ENCODE measurements around the gene ABCC1.

Gene ABCC1

GRCh38 chr16:16005721-16006120, 56.3 kb downstream of the ABCC1 start:
- no peak overlapping the region for H3K4me3 ChIP-seq (ENCODE audit: low read depth, low read length)
- DNase-seq (ENCODE audit: low read depth): no peak
- TF ChIP-seq, protein P1, sequence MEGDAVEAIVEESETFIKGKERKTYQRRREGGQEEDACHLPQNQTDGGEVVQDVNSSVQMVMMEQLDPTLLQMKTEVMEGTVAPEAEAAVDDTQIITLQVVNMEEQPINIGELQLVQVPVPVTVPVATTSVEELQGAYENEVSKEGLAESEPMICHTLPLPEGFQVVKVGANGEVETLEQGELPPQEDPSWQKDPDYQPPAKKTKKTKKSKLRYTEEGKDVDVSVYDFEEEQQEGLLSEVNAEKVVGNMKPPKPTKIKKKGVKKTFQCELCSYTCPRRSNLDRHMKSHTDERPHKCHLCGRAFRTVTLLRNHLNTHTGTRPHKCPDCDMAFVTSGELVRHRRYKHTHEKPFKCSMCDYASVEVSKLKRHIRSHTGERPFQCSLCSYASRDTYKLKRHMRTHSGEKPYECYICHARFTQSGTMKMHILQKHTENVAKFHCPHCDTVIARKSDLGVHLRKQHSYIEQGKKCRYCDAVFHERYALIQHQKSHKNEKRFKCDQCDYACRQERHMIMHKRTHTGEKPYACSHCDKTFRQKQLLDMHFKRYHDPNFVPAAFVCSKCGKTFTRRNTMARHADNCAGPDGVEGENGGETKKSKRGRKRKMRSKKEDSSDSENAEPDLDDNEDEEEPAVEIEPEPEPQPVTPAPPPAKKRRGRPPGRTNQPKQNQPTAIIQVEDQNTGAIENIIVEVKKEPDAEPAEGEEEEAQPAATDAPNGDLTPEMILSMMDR (IDR thresholded peaks at IDR 0.05; ENCODE audit: control insufficient read depth, extremely low read depth, insufficient read depth): no peak

DNA sequence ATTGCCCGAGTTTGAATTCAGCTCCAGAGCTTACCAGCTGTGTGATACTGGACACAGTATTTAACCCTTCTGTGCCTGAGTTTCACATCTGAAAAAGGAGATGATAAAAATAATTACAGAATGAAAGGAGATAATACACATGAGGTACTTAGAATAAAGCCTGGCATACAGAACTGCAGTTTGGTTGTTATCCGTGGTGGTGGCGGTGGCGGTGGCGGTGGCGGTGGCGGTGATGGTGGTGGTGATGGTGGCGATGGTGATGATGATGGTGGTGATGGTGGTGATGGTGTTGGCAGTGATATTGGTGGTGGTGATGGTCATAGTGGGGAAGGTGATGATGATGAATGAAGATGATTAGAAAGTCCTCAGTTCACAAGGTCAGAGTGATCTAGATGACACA, 57.2 kb downstream of the ABCC1 start:
- H3K4me3 ChIP-seq (ENCODE audit: low read depth, low read length): no peak overlapping the region
- TF ChIP-seq, protein P1 (IDR thresholded peaks at IDR 0.05; ENCODE audit: control insufficient read depth, extremely low read depth, insufficient read depth): no peak
- no peak for DNase-seq (ENCODE audit: low read depth)

- H3K4me3 ChIP-seq (ENCODE audit: low read depth, low read length): no peak overlapping the region
- DNase-seq (ENCODE audit: low read depth): no peak
- TF ChIP-seq, protein P1 (IDR thresholded peaks at IDR 0.05; ENCODE audit: control insufficient read depth, extremely low read depth, insufficient read depth): no peak
Observed at GRCh38 chr16:16007743-16008111, 58.3 kb downstream of the ABCC1 start.

DNA sequence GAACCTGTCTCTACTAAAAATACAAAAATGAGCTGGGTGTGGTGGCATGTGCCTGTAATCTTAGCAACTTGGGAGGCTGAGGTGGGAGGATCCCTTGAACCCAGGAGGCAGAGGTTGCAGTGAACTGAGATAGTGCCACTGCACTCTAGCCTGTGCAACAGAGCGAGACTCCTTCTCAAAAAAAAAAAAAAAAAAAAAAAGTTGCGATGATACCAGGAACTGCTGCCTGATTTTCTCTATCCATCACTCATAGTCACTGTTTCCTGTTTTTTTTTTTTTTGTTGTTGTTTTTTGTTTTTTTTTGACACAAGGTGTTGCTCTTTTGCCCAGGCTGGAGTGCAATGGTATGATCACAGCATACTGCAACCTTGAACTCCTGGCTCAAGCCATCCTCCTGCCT, 59.2 kb downstream of the ABCC1 start:
- TF ChIP-seq, protein P1 (IDR thresholded peaks at IDR 0.05; ENCODE audit: control insufficient read depth, extremely low read depth, insufficient read depth): no peak
- no peak overlapping the region for H3K4me3 ChIP-seq (ENCODE audit: low read depth, low read length)
- DNase-seq (ENCODE audit: low read depth): no peak

DNA sequence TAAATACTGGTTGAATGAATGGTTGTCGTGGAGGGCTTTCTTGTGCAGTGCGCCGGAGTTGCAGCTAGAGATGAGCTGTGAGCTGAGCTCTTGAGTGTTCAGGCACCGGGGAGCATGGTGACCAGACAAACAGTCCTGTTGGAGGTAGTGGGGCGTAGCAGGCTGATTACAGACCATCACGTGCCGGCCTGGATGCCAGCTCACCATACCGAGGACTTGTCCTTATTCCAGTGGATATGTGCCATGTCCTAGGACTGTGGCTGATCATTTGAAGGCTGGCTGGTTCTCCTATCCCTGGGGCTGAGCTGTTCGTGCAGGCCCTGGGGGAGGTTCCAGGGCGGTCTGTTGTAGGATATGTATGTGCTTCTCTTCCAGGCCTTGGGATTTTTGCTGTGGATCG, 60.0 kb downstream of the ABCC1 start:
- DNase-seq (ENCODE audit: low read depth): no peak
- TF ChIP-seq, protein P1 (IDR thresholded peaks at IDR 0.05; ENCODE audit: control insufficient read depth, extremely low read depth, insufficient read depth): no peak
- H3K4me3 ChIP-seq (ENCODE audit: low read depth, low read length): no peak overlapping the region

DNA sequence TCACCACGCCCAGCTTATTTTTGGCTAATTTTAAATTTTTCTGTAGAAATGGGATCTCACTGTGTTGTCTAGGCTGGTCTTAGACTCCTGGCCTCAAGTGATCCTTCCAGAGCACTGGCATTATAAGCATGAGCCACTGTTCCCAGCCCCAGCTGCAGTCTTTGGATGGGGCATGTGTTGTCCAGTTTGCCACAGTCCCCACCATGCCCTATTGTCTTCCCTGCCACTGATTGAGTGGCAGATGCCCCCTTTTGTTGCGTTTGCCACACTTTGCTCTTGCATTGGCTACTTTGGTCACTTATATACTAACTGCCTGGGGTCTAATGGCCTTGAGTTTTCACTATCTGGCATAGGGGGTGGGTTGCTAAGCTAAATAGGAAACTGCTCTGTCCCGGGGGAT, 60.8 kb downstream of the ABCC1 start:
- no peak for DNase-seq (ENCODE audit: low read depth)
- TF ChIP-seq, protein P1 (IDR thresholded peaks at IDR 0.05; ENCODE audit: control insufficient read depth, extremely low read depth, insufficient read depth): no peak
- no peak overlapping the region for H3K4me3 ChIP-seq (ENCODE audit: low read depth, low read length)

DNA sequence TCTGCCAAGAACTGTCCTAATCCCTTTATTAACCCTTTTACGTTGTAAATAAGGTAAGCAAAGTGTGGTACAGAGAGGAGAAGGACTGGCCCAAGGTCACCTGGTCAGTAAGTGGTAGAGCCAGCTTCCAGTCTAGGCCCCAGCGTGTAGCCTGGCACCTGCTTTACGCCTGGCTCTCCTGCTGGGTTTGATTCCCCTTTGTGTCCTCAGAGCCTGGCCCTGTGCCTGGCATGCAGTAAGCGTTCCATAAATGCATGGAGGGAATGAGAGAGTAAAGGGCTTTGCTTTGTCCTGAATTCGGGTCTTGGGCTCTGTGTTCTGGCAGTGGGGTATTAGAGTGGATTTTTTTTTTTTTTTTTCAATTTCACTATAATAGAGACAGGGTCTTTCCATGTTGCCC, 62.7 kb downstream of the ABCC1 start:
- TF ChIP-seq, protein P1 (IDR thresholded peaks at IDR 0.05; ENCODE audit: control insufficient read depth, extremely low read depth, insufficient read depth): no peak
- no peak for DNase-seq (ENCODE audit: low read depth)
- no peak overlapping the region for H3K4me3 ChIP-seq (ENCODE audit: low read depth, low read length)
